ENCODE results near the gene MNT. TPM values are rescaled to one million over a fixed set of nuclear protein-coding genes. Genes with fewer than 3 reads are reported as not detected.

The MNT gene
- total and polyA plus RNA-seq, 2 of the 8 experiments (the other 6 are each of a cell fraction or from before 2014, with no cell fraction given), result 5.0 to 17.3 TPM

GRCh38 chr17:2378905-2379304 lies 22.0 kb downstream of the MNT start (continued):
- no peak for TF ChIP-seq USF2 (IDR thresholded peaks at IDR 0.05; ENCODE audit: low read length)
- no peak for TF ChIP-seq JUND (IDR thresholded peaks at IDR 0.05; ENCODE audit: low read length)
